Liver (tissue), 9 donors: Measurements from ENCODE around the gene OGFR. TPM values are rescaled to one million over a fixed set of nuclear protein-coding genes. Genes with fewer than 3 reads are reported as not detected.

ENCODE experiments used
- DNase-seq: peaks from one replicate; pipeline ENCODE4 v3.0.0-alpha.2; 2017; ENCODE audit warnings: low spot score
- H3K27ac ChIP-seq, 2 donors: one replicate each; pipeline ENCODE4 v1.7.0; 2013; ENCODE audit warnings: inconsistent platforms in 2 of 2, low read length in 2 of 2, control low read depth in 1 of 2, low read depth in 1 of 2, mild to moderate bottlenecking in 1 of 2
- H3K27me3 ChIP-seq, 4 donors: one replicate each; pipeline versions ENCODE4 v1.6.1 to v1.7.0; 2013; ENCODE audit warnings: low read length in 3 of 4, inconsistent platforms in 1 of 4, mild to moderate bottlenecking in 1 of 4, moderate library complexity in 1 of 4; ENCODE audit not compliant: control insufficient read depth in 4 of 4, insufficient read depth in 4 of 4
- H3K36me3 ChIP-seq, 4 donors: one replicate each; pipeline versions ENCODE4 v1.6.1 to v1.7.0; 2013; ENCODE audit warnings: low read length in 3 of 4, mild to moderate bottlenecking in 3 of 4, low read depth in 1 of 4, moderate library complexity in 1 of 4; ENCODE audit not compliant: control insufficient read depth in 4 of 4, insufficient read depth in 3 of 4
- H3K4me1 ChIP-seq, 4 donors: one replicate each; pipeline versions ENCODE4 v1.6.1 to v1.7.0; 2013; ENCODE audit warnings: low read length in 3 of 4, mild to moderate bottlenecking in 3 of 4, moderate library complexity in 1 of 4; ENCODE audit not compliant: control insufficient read depth in 4 of 4, insufficient read depth in 4 of 4
- H3K4me3 ChIP-seq, 3 donors: one replicate each; pipeline versions ENCODE4 v1.6.1 to v1.7.0; 2013; ENCODE audit warnings: low read length in 3 of 3, control low read depth in 1 of 3, low read depth in 1 of 3, mild to moderate bottlenecking in 1 of 3
- H3K9ac ChIP-seq, 2 donors: one replicate each; pipeline ENCODE4 v1.7.0; 2013; ENCODE audit warnings: low read length in 2 of 2, mild to moderate bottlenecking in 2 of 2, moderate library complexity in 2 of 2, control low read depth in 1 of 2, low read depth in 1 of 2
- H3K9me3 ChIP-seq, 4 donors: one replicate each; pipeline versions ENCODE4 v1.6.1 to v1.7.0; 2013; ENCODE audit warnings: low read length in 3 of 4; ENCODE audit not compliant: control insufficient read depth in 4 of 4
- ATF3 ChIP-seq: IDR thresholded peaks from 2 replicates; pipeline ENCODE4 v1.6.1; 2016; ENCODE audit warnings: antibody characterized with exemption
- CTCF ChIP-seq: fragments of 150-350 bp; IDR thresholded peaks from 2 replicates; pipeline ENCODE4 v1.5.1; 2017; ENCODE audit warnings: improper control_type of control experiment, low read depth, low read length; ENCODE audit not compliant: missing input control
- FOXA2 ChIP-seq: IDR thresholded peaks from 2 replicates; pipeline ENCODE4 v1.6.1; 2016; ENCODE audit warnings: antibody characterized with exemption
- GABPA ChIP-seq, 2 donors: IDR thresholded peaks in 1 of 2; conservative IDR thresholded peaks in 1 of 2; 2 replicates each; pipeline ENCODE4 v1.6.1; 2016; ENCODE audit warnings: antibody characterized with exemption in 2 of 2, mild to moderate bottlenecking in 1 of 2, moderate library complexity in 1 of 2
- HNF4G ChIP-seq: IDR thresholded peaks from 2 replicates; pipeline ENCODE4 v1.6.1; 2016; ENCODE audit warnings: antibody characterized with exemption
- JUND ChIP-seq, 2 donors: IDR thresholded peaks; 2 replicates each; pipeline ENCODE4 v1.6.1; 2016; ENCODE audit warnings: antibody characterized with exemption in 2 of 2
- MAX ChIP-seq: IDR thresholded peaks from 2 replicates; pipeline ENCODE4 v1.6.1; 2016; ENCODE audit warnings: antibody characterized with exemption
- NR2F2 ChIP-seq: IDR thresholded peaks from 2 replicates; pipeline ENCODE4 v1.6.1; 2016; ENCODE audit warnings: antibody characterized with exemption
- RAD21 ChIP-seq, 2 donors: IDR thresholded peaks; 2 replicates each; pipeline ENCODE4 v1.6.1; 2016; ENCODE audit warnings: antibody characterized with exemption in 2 of 2, mild to moderate bottlenecking in 2 of 2
- REST ChIP-seq: IDR thresholded peaks from 2 replicates; pipeline ENCODE4 v1.6.1; 2016; ENCODE audit warnings: antibody characterized with exemption, mild to moderate bottlenecking
- SP1 ChIP-seq: IDR thresholded peaks from 2 replicates; pipeline ENCODE4 v1.6.1; 2018; ENCODE audit warnings: antibody characterized with exemption, mild to moderate bottlenecking
- YY1 ChIP-seq: IDR thresholded peaks from 2 replicates; pipeline ENCODE4 v1.6.1; 2016; ENCODE audit warnings: antibody characterized with exemption, mild to moderate bottlenecking
- ZBTB33 ChIP-seq: IDR thresholded peaks from 2 replicates; pipeline ENCODE4 v1.6.1; 2016; ENCODE audit warnings: antibody characterized with exemption
- WGBS: extraction: QIAGEN DNeasy Blood & Tissue Kit; methylation state at CpG from one replicate; pipeline ENCODE4 v1.1.7; 2013; 5-methylcytosine and 5-hydroxymethylcytosine counted together
- polyA plus RNA-seq, 2 donors: library from polyadenylated mRNA; stranded (reverse) in 1 of 2; unstranded in 1 of 2; fragments of 200-250 nt in 1 of 2; fragments of >200 nt in 1 of 2; fragmentation: Nextera tagmentation in 1 of 2; extraction: Ambion mirVana in 1 of 2; gene quantifications; one replicate each; pipeline versions ENCODE4 v1.2.1 to v1.2.3, GENCODE V29; 2013 to 2015
- total RNA-seq, 2 donors: library from RNA; depleted of rRNA; stranded (reverse); fragments of >200 nt; gene quantifications; one replicate each; pipeline ENCODE4 v1.2.3, GENCODE V29; 2014
- donor health status: healthy.
- donor health status: healthy.
- donor health status: healthy.
- donor health status: healthy.
- donor health status: healthy.

The OGFR gene
- total and polyA plus RNA-seq, 4 donors, result 5.9 to 59.4 (median 29.4) TPM

- WGBS, result 86% methylated on average over 27 of the region's 27 CpGs
- H3K36me3 ChIP-seq, result no peaks in the 10 kb centered on the region
- no peak overlapping the region for H3K27ac ChIP-seq
- no peaks in the 10 kb centered on the region for H3K27me3 ChIP-seq
- H3K9me3 ChIP-seq, result no peaks in the 10 kb centered on the region
- no peak overlapping the region for H3K9ac ChIP-seq
- TF ChIP-seq GABPA (IDR thresholded peaks at IDR 0.05 in 1 of 2, conservative IDR thresholded peaks at IDR 0.05 in 1 of 2), result no peak
- TF ChIP-seq NR2F2, result no peak
- TF ChIP-seq YY1, result no peak
- no peak for TF ChIP-seq HNF4G
- TF ChIP-seq RAD21 (IDR thresholded peaks at IDR 0.05), result no peak
- no peak for TF ChIP-seq FOXA2
- no peak for TF ChIP-seq ATF3
- no peak for TF ChIP-seq CTCF
- no peak for TF ChIP-seq MAX
- TF ChIP-seq JUND (IDR thresholded peaks at IDR 0.05), result no peak
- peaks cover 0 to 16% (median 6%) of the 10 kb centered on the region in 4 donors for H3K4me1 ChIP-seq
- no peak overlapping the region for H3K4me3 ChIP-seq
- no peak for DNase-seq
Observed at GRCh38 chr20:62825986-62826645, 21.5 kb downstream of the OGFR start.

GRCh38 chr20:62826646-62827310 is 22.1 kb downstream of the OGFR start:
- Histone ChIP-seq H3K9me3 (no peaks in the 10 kb centered on the region), H3K27me3 (no peaks in the 10 kb centered on the region), H3K4me1 (peaks cover 4 to 22% (median 12%) of the 10 kb centered on the region in 4 donors), H3K9ac (no peak overlapping the region), H3K27ac (no peak overlapping the region), H3K36me3 (no peaks in the 10 kb centered on the region), H3K4me3 (no peak overlapping the region)
- DNase-seq, result no peak
- TF ChIP-seq CTCF (no peak), HNF4G (no peak), NR2F2 (no peak), ZBTB33 (no peak), RAD21 (IDR thresholded peaks at IDR 0.05) (no peak), MAX (no peak), YY1 (no peak), FOXA2 (no peak), SP1 (no peak), REST (no peak)
- 94% methylated on average over 24 of the region's 24 CpGs for WGBS
